Activated CD8-positive, alpha-beta memory T cell treated with anti-CD3 and anti-CD28 coated beads for 48 hours (primary cell): Measurements from ENCODE around the gene BRMS1.
"Not testable (repeated sequence)": the region's sequence is repeated elsewhere in the genome, so short reads cannot be mapped to it uniquely, and the experiment has no call there.

ENCODE experiments used
- DNase-seq, 3 experiments: peaks; one replicate each; pipeline ENCODE4 v3.0.0-alpha.2; 2020; ENCODE audit warnings: low read depth in 2 of 3, low spot score in 2 of 3

Gene BRMS1

GRCh38 chr11:66363805-66364535 is 19.1 kb upstream of the BRMS1 start:
- DNase-seq: peak; percentile 56 to 89 (median 84)

- DNase-seq: no peak
Measured at GRCh38 chr11:66363187-66363601, 18.3 kb upstream of the BRMS1 start.

- no peak for DNase-seq
Measured at GRCh38 chr11:66362481-66363147, 17.7 kb upstream of the BRMS1 start.

- no peak for DNase-seq
Measured at GRCh38 chr11:66361502-66361941, 16.6 kb upstream of the BRMS1 start.

GRCh38 chr11:66360406-66361073 is 15.6 kb upstream of the BRMS1 start:
- no peak for DNase-seq

- DNase-seq: no peak
Measured at GRCh38 chr11:66359662-66360087, 14.8 kb upstream of the BRMS1 start.

- DNase-seq: not testable (repeated sequence)
Measured at GRCh38 chr11:66350560-66351235, 5.8 kb upstream of the BRMS1 start.

- no peak for DNase-seq
Measured at GRCh38 chr11:66349084-66349386, 4.1 kb upstream of the BRMS1 start.

GRCh38 chr11:66347425-66348276 is 2.7 kb upstream of the BRMS1 start, which contains the start of gene B4GAT1:
TSS of gene B4GAT1 (minus strand) at chr11:66347629. CDS start at chr11:66347545, 84 bp downstream.
- DNase-seq: peak; percentile 62 to 94 (median 91)

- DNase-seq: no peak
Measured at GRCh38 chr11:66346476-66347424, 1.8 kb upstream of the BRMS1 start.

- no peak for DNase-seq
Measured at GRCh38 chr11:66345316-66345649, 379 bp upstream of the BRMS1 start.

- DNase-seq: no peak
Measured at GRCh38 chr11:66343176-66343575, 1.7 kb downstream of the BRMS1 start.

- no peak for DNase-seq
Measured at GRCh38 chr11:66341502-66342126, 3.3 kb downstream of the BRMS1 start.

- no peak for DNase-seq
Measured at GRCh38 chr11:66340596-66341501, 4.1 kb downstream of the BRMS1 start.

GRCh38 chr11:66339686-66340483 is 5.0 kb downstream of the BRMS1 start:
- no peak for DNase-seq

GRCh38 chr11:66339162-66339675 is 5.7 kb downstream of the BRMS1 start:
- DNase-seq: no peak
